B cell (primary cell): ENCODE data around the gene PLCB4.

Source experiments
- EZH2 ChIP-seq: IDR thresholded peaks from 2 replicates; pipeline ENCODE4 v1.6.1; 2012; ENCODE audit warnings: borderline replicate concordance, low read depth, mild to moderate bottlenecking, moderate library complexity, low read length; ENCODE audit not compliant: insufficient read depth, poor library complexity, severe bottlenecking
- TF ChIP-seq, protein P1 (sequence below): fragments of 200-600 bp; IDR thresholded peaks from one replicate; pipeline ENCODE4 v1.8.0; 2022; ENCODE audit warnings: antibody characterized with exemption, mild to moderate bottlenecking

DNA sequence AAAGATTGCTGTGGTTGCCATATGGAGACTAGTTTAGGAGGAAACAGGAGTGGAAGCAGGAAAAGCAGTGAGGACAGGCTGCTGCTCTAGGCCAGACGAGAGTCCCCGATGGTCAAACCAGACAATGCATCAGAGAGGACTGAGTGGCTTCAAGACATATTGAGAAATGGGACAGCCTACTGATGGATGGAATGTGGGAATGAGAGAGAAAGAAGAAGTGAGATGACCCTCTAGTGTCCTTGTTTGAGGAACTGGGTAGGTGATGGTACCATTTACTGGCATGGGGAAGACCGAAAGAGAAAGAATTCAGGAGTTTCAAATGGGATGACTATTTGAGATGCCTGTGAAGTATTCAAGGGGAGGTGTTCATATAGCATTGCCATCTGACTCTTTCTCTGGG is 333.7 kb downstream of the PLCB4 start:
- TF ChIP-seq, protein P1, sequence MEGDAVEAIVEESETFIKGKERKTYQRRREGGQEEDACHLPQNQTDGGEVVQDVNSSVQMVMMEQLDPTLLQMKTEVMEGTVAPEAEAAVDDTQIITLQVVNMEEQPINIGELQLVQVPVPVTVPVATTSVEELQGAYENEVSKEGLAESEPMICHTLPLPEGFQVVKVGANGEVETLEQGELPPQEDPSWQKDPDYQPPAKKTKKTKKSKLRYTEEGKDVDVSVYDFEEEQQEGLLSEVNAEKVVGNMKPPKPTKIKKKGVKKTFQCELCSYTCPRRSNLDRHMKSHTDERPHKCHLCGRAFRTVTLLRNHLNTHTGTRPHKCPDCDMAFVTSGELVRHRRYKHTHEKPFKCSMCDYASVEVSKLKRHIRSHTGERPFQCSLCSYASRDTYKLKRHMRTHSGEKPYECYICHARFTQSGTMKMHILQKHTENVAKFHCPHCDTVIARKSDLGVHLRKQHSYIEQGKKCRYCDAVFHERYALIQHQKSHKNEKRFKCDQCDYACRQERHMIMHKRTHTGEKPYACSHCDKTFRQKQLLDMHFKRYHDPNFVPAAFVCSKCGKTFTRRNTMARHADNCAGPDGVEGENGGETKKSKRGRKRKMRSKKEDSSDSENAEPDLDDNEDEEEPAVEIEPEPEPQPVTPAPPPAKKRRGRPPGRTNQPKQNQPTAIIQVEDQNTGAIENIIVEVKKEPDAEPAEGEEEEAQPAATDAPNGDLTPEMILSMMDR: no peak
- no peak for TF ChIP-seq EZH2
